H1 (cell line): ENCODE data around the gene BSN. TPM values are rescaled to one million over a fixed set of nuclear protein-coding genes. Genes with fewer than 3 reads are reported as not detected.

Experiments
- CTCF ChIA-PET: fragments of 300-600 bp; sonication (Branson Sonifier 250); formaldehyde crosslinking; loops from one replicate; lab custom pipeline; 2021; ENCODE audit not compliant: partially characterized antibody; lab: Charles Lee
- POLR2A ChIA-PET: fragments of 300-600 bp; sonication (Branson Sonifier 250); formaldehyde crosslinking; loops from one replicate; lab custom pipeline; 2021; ENCODE audit warnings: inconsistent platforms; ENCODE audit not compliant: partially characterized antibody; lab: Charles Lee
- DNase-seq, 2 experiments: peaks; one replicate each; pipeline versions ENCODE4 v3.0.0 to v3.0.0-alpha.2; 2010 to 2022; ENCODE audit warnings: low spot score in 2 of 2, low read depth in 1 of 2, mixed read lengths in 1 of 2
- FAIRE-seq: peaks from 2 replicates; lab custom pipeline; 2011; peaks lifted over from hg19 to GRCh38; lab: Jason Lieb, UNC
- H2AFZ ChIP-seq: 2 replicates; pipeline ENCODE4 v1.8.1; 2012; ENCODE audit warnings: low read length, inconsistent platforms
- H2AK5ac ChIP-seq: 2 replicates; pipeline ENCODE4 v1.6.1; 2013; ENCODE audit warnings: low read depth, low read length
- H2BK120ac ChIP-seq: replicated peaks from 2 replicates; pipeline ENCODE3; 2013; ENCODE audit warnings: low read depth, low read length, inconsistent platforms
- H2BK12ac ChIP-seq: 2 replicates; pipeline ENCODE4 v1.6.1; 2013; ENCODE audit warnings: low read depth, low read length
- H2BK15ac ChIP-seq: 2 replicates; pipeline ENCODE4 v1.6.1; 2013; ENCODE audit warnings: low read length
- H2BK20ac ChIP-seq: 2 replicates; pipeline ENCODE4 v1.6.1; 2013; ENCODE audit warnings: low read length
- H2BK5ac ChIP-seq: 2 replicates; pipeline ENCODE4 v1.6.1; 2013; ENCODE audit warnings: low read depth, low read length
- H3K14ac ChIP-seq: 2 replicates; pipeline ENCODE4 v1.6.1; 2013; ENCODE audit warnings: inconsistent platforms; ENCODE audit not compliant: insufficient read length
- H3K18ac ChIP-seq: 2 replicates; pipeline ENCODE4 v1.6.1; 2013; ENCODE audit warnings: low read length; ENCODE audit errors: extremely low read depth
- H3K23ac ChIP-seq: 2 replicates; pipeline ENCODE4 v1.6.1; 2013; ENCODE audit warnings: inconsistent platforms; ENCODE audit not compliant: insufficient read length
- H3K23me2 ChIP-seq: 2 replicates; pipeline ENCODE4 v1.6.1; 2013; ENCODE audit warnings: low read depth, low read length
- H3K27ac ChIP-seq: 2 replicates; pipeline ENCODE4 v1.6.1; 2011; ENCODE audit warnings: low read depth, low read length, inconsistent platforms
- H3K27me3 ChIP-seq, 4 experiments: replicated peaks in 1 of 4; 1 replicate in 1 of 4; 2 replicates in 3 of 4; pipeline versions ENCODE4 v1.6.1 to v1.8.1; 2011 to 2013; ENCODE audit warnings: low read length in 3 of 4, mild to moderate bottlenecking in 3 of 4, inconsistent platforms in 2 of 4, mixed read lengths in 2 of 4, moderate library complexity in 1 of 4; ENCODE audit not compliant: control insufficient read depth in 3 of 4, insufficient read depth in 3 of 4; ENCODE audit errors: extremely low read depth in 1 of 4
- H3K36me3 ChIP-seq, 4 experiments: 2 replicates each; pipeline versions ENCODE4 v1.6.1 to v1.8.1; 2011 to 2013; ENCODE audit warnings: mild to moderate bottlenecking in 4 of 4, low read length in 3 of 4, moderate library complexity in 2 of 4, control low read depth in 1 of 4, inconsistent platforms in 1 of 4; ENCODE audit not compliant: insufficient read depth in 4 of 4, control insufficient read depth in 2 of 4
- H3K4ac ChIP-seq: replicated peaks from 2 replicates; pipeline ENCODE3; 2013; ENCODE audit warnings: low read length, low read depth, mixed read lengths, inconsistent platforms; ENCODE audit not compliant: insufficient read length
- H3K4me1 ChIP-seq, 4 experiments: replicated peaks in 1 of 4; 1 replicate in 1 of 4; 2 replicates in 3 of 4; pipeline versions ENCODE4 v1.6.1 to v1.8.1; 2011 to 2013; ENCODE audit warnings: low read length in 3 of 4, inconsistent platforms in 2 of 4, mixed read lengths in 1 of 4; ENCODE audit not compliant: insufficient read depth in 4 of 4, control insufficient read depth in 3 of 4
- H3K4me2 ChIP-seq, 2 experiments: 2 replicates each; pipeline versions ENCODE4 v1.6.1 to v1.8.1; 2011 to 2013; ENCODE audit warnings: low read depth in 2 of 2, low read length in 2 of 2, control low read depth in 1 of 2, inconsistent platforms in 1 of 2, mild to moderate bottlenecking in 1 of 2; ENCODE audit not compliant: insufficient read depth in 1 of 2
- H3K4me3 ChIP-seq, 4 experiments: fragments of 200-600, 300-600 bp in 1 of 4; sonication (generic), shearing (Covaris generic), sonication (Bioruptor Twin) in 1 of 4; 2 replicates each; pipeline versions ENCODE4 v1.5.1 to v1.8.1; 2011 to 2016; ENCODE audit warnings: low read length in 4 of 4, low read depth in 3 of 4, control low read depth in 2 of 4, inconsistent platforms in 2 of 4, mild to moderate bottlenecking in 2 of 4, mixed read lengths in 1 of 4, moderate library complexity in 1 of 4; ENCODE audit not compliant: insufficient read depth in 2 of 4; ENCODE audit errors: extremely low read depth in 1 of 4
- H3K56ac ChIP-seq: replicated peaks from 2 replicates; pipeline ENCODE3; 2013; ENCODE audit warnings: low read depth, mild to moderate bottlenecking, mixed read lengths, low read length, inconsistent platforms; ENCODE audit not compliant: insufficient read length
- H3K79me1 ChIP-seq: 2 replicates; pipeline ENCODE4 v1.6.1; 2013; ENCODE audit warnings: low read depth, low read length, control low read depth
- H3K79me2 ChIP-seq, 2 experiments: 2 replicates each; pipeline versions ENCODE4 v1.6.1 to v1.8.1; 2012 to 2013; ENCODE audit warnings: low read length in 2 of 2, mild to moderate bottlenecking in 2 of 2, inconsistent platforms in 1 of 2; ENCODE audit not compliant: insufficient read depth in 2 of 2, control insufficient read depth in 1 of 2
- H3K9ac ChIP-seq, 4 experiments: replicated peaks in 1 of 4; 1 replicate in 1 of 4; 2 replicates in 3 of 4; pipeline versions ENCODE4 v1.6.1 to v1.8.1; 2011 to 2013; ENCODE audit warnings: low read depth in 3 of 4, low read length in 3 of 4, control low read depth in 2 of 4, mild to moderate bottlenecking in 2 of 4, moderate library complexity in 2 of 4, inconsistent platforms in 1 of 4; ENCODE audit errors: extremely low read depth in 1 of 4
- H3K9me3 ChIP-seq, 2 experiments: 2 replicates each; pipeline versions ENCODE4 v1.6.1 to v1.8.1; 2012 to 2013; ENCODE audit warnings: mild to moderate bottlenecking in 2 of 2, moderate library complexity in 2 of 2, control low read depth in 1 of 2, inconsistent platforms in 1 of 2, low read depth in 1 of 2, low read length in 1 of 2, mixed read lengths in 1 of 2; ENCODE audit not compliant: insufficient read depth in 2 of 2
- H4K20me1 ChIP-seq, 2 experiments: replicated peaks in 1 of 2; 2 replicates each; pipeline versions ENCODE3 to v1.8.1; 2011 to 2013; ENCODE audit warnings: inconsistent platforms in 2 of 2, low read length in 2 of 2, mild to moderate bottlenecking in 1 of 2; ENCODE audit not compliant: insufficient read depth in 2 of 2, control insufficient read depth in 1 of 2
- H4K5ac ChIP-seq: 2 replicates; pipeline ENCODE4 v1.6.1; 2013; ENCODE audit warnings: low read length, low read depth, mixed read lengths, inconsistent platforms; ENCODE audit not compliant: insufficient read length
- H4K8ac ChIP-seq: 2 replicates; pipeline ENCODE4 v1.8.0; 2013; ENCODE audit warnings: mild to moderate bottlenecking, moderate library complexity, low read length, inconsistent platforms; ENCODE audit not compliant: insufficient read depth; ENCODE audit errors: extremely low read depth
- H4K91ac ChIP-seq: replicated peaks from 2 replicates; pipeline ENCODE3; 2013; ENCODE audit warnings: low read length, mixed read lengths, inconsistent platforms; ENCODE audit not compliant: insufficient read length
- ASH2L ChIP-seq: fragments of 200-600, 300-600 bp; sonication (generic); IDR thresholded peaks from one replicate; pipeline ENCODE4 v1.7.1; 2017; ENCODE audit warnings: low read length
- ATF2 ChIP-seq: IDR thresholded peaks from 2 replicates; pipeline ENCODE4 v1.6.1; 2012; ENCODE audit warnings: low read length, inconsistent platforms
- BACH1 ChIP-seq: IDR thresholded peaks from 2 replicates; pipeline ENCODE4 v1.6.1; 2012; ENCODE audit warnings: low read length, improper control_type of control experiment
- MAFK ChIP-seq: IDR thresholded peaks from 2 replicates; pipeline ENCODE4 v1.6.1; 2012; ENCODE audit warnings: low read depth, mild to moderate bottlenecking, improper control_type of control experiment, low read length
- RAD21 ChIP-seq, 2 experiments: IDR thresholded peaks in 1 of 2; conservative IDR thresholded peaks in 1 of 2; 2 replicates each; pipeline ENCODE4 v1.6.1; 2011; ENCODE audit warnings: low read depth in 2 of 2, low read length in 2 of 2, improper control_type of control experiment in 1 of 2, inconsistent platforms in 1 of 2, mild to moderate bottlenecking in 1 of 2, moderate library complexity in 1 of 2
- RFX5 ChIP-seq: IDR thresholded peaks from 2 replicates; pipeline ENCODE4 v1.6.1; 2011; ENCODE audit warnings: low read depth, low read length, improper control_type of control experiment, borderline replicate concordance
- RXRA ChIP-seq: IDR thresholded peaks from 2 replicates; pipeline ENCODE4 v1.6.1; 2011; ENCODE audit warnings: low read depth, mild to moderate bottlenecking, low read length, moderate library complexity; ENCODE audit not compliant: insufficient read depth
- TAF1 ChIP-seq: IDR thresholded peaks from 2 replicates; pipeline ENCODE4 v1.6.1; 2011; ENCODE audit warnings: mild to moderate bottlenecking, low read depth, low read length
- TCF12 ChIP-seq: IDR thresholded peaks from 2 replicates; pipeline ENCODE4 v1.6.1; 2011; ENCODE audit warnings: low read depth, mild to moderate bottlenecking, low read length
- WGBS, 2 experiments: shearing (Covaris generic) in 1 of 2; methylation state at CpG; one replicate each; pipeline versions ENCODE4 v1.1.6 to v1.1.7; 2013 to 2015; ENCODE audit warnings: low lambda C conversion rate in 2 of 2, mixed read lengths in 2 of 2, inconsistent platforms in 1 of 2, low coverage in 1 of 2, missing lambda C conversion rate in 1 of 2; ENCODE audit not compliant: insufficient replicate concordance in 2 of 2, insufficient coverage in 1 of 2, insufficient read length in 1 of 2; ENCODE audit errors: extremely low coverage in 1 of 2, missing lambda C conversion rate in 1 of 2; 5-methylcytosine and 5-hydroxymethylcytosine counted together
- polyA plus RNA-seq, 7 experiments: library from polyadenylated mRNA; depleted of rRNA in 3 of 7; stranded (reverse) in 5 of 7; unstranded in 2 of 7; fragments of >200 nt in 5 of 7; fragments of 200-250 nt in 2 of 7; gene quantifications; 1 replicate in 5 of 7; 2 replicates in 1 of 7; 4 replicates in 1 of 7; pipeline versions ENCODE4 v1.2.1 to v1.2.3, GENCODE V29; 2011 to 2013; ENCODE audit warnings: missing spikeins in 2 of 7, mixed read lengths in 2 of 7
- total RNA-seq: library from RNA; stranded (reverse); fragmentation: NEBNext Ultra II Directional; extraction: Animal tissue kit (Norgen Biotek cat#: 25700); gene quantifications from 2 replicates; pipeline ENCODE4 v1.2.1, GENCODE V29; 2021
- TF ChIP-seq, protein P1 (sequence below): IDR thresholded peaks from 2 replicates; pipeline ENCODE4 v1.6.1; 2012; ENCODE audit warnings: inconsistent platforms

Gene BSN
- total and polyA plus RNA-seq, 2 of the 8 experiments (the other 6 are each of a cell fraction or from before 2014, with no cell fraction given): 0.60 to 3.0 TPM

DNA sequence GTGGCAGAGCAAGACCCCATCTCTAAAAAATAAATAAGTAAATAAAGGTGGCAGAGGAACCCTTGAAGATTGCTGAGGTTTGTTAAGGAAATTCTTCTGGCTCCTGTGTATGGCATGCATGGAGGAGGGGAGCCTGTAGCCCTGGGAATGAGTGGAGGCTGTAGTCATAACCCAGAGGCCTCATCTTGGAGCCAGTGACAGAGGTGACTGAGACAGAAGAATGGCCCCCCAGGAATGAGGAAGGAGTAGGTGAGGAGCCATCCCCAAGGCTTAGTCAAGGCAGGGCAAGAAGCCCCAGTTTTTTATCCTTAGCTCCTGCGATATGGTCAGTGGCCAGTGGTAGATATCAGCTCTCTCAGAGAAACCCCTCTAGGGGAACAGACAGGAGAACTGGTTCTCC is 46.5 kb downstream of the BSN start:
- H3K79me2 ChIP-seq: no peaks in the 10 kb centered on the region
- H3K4me2 ChIP-seq: no peak overlapping the region
- no peak overlapping the region for H2BK120ac ChIP-seq
- no peaks in the 10 kb centered on the region; a peak in 1 of 7 replicates for H3K27me3 ChIP-seq
- H2BK20ac ChIP-seq: no peak overlapping the region
- no peak overlapping the region for H2BK5ac ChIP-seq
- no peak overlapping the region; the same call in 1 of the 2 replicates for H4K8ac ChIP-seq
- H3K14ac ChIP-seq: no peak overlapping the region
- no peak overlapping the region for H2AK5ac ChIP-seq
- H3K4me3 ChIP-seq: no peak overlapping the region
- no peaks in the 10 kb centered on the region for H3K23me2 ChIP-seq
- no peaks in the 10 kb centered on the region for H3K4me1 ChIP-seq
- CTCF ChIA-PET: interaction anchor here (0.5 to 3.1 kb wide), 6 partner anchors 18 to 202 kb away, joined by 3 to 15 read pairs (median 4); partner anchors contain the start of gene INKA1
- no peak overlapping the region for H4K5ac ChIP-seq
- H4K20me1 ChIP-seq: no peaks in the 10 kb centered on the region
- H4K91ac ChIP-seq: no peak overlapping the region
- H3K79me1 ChIP-seq: no peaks in the 10 kb centered on the region
- no peak overlapping the region for H2BK12ac ChIP-seq
- no peak overlapping the region for H3K23ac ChIP-seq
- H3K36me3 ChIP-seq: no peaks in the 10 kb centered on the region
- H3K56ac ChIP-seq: no peak overlapping the region
- H3K9ac ChIP-seq: no peak overlapping the region
- H3K9me3 ChIP-seq: no peaks in the 10 kb centered on the region
- DNase-seq (no peak), FAIRE-seq (no peak)
- H3K4ac ChIP-seq: no peak overlapping the region
- H2AFZ ChIP-seq: no peak overlapping the region
- no peak overlapping the region for H3K18ac ChIP-seq
- H2BK15ac ChIP-seq: no peak overlapping the region
- no peak overlapping the region for H3K27ac ChIP-seq
- POLR2A ChIA-PET: interaction anchor here (0.6 to 1.7 kb wide), 2 partner anchors 14 to 426 kb away, joined by 3 to 6 read pairs; no protein-coding TSS in a partner anchor
- WGBS, 2 experiments: 95% methylated on average over 1 of the region's 1 CpG; no CpG with 5 or more reads in 1 of the 2 experiments
- no peak for TF ChIP-seq BACH1
- no peak for TF ChIP-seq RXRA
- TF ChIP-seq, protein P1, sequence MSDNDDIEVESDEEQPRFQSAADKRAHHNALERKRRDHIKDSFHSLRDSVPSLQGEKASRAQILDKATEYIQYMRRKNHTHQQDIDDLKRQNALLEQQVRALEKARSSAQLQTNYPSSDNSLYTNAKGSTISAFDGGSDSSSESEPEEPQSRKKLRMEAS: no peak
- TF ChIP-seq RAD21 (IDR thresholded peaks at IDR 0.05 in 1 of 2, conservative IDR thresholded peaks at IDR 0.05 in 1 of 2; ENCODE audit: low read depth in 2 of 2, low read length in 2 of 2): no peak
- TF ChIP-seq ATF2: no peak
- TF ChIP-seq TCF12: no peak
- TF ChIP-seq MAFK: no peak
- no peak for TF ChIP-seq TAF1
- no peak for TF ChIP-seq RFX5
- no peak for TF ChIP-seq ASH2L
